ENCODE data around the gene SLC30A3. TPM values are rescaled to one million over a fixed set of nuclear protein-coding genes. Genes with fewer than 3 reads are reported as not detected.
A peak's percentile ranks its signal among the peaks of the same experiment; 100 is the strongest.

SLC30A3 gene
- total and polyA plus RNA-seq, 2 of the 13 experiments (the other 11 are each of a cell fraction or from before 2014, with no cell fraction given) = 0.38 to 0.79 TPM

- TF ChIP-seq ZSCAN5A (CRISPR knock-in tag; IDR thresholded peaks at IDR 0.05; ENCODE audit: borderline replicate concordance) = no peak
- TF ChIP-seq TGIF2 (CRISPR knock-in tag; IDR thresholded peaks at IDR 0.05) = no peak
- 0 out of 2 replicates have a peak, but pooled peaks have one; percentile 16 for TF ChIP-seq ZNF546 (CRISPR knock-in tag; conservative IDR thresholded peaks at IDR 0.05)
- no peak for TF ChIP-seq MYNN (CRISPR knock-in tag; IDR thresholded peaks at IDR 0.05; ENCODE audit: low read depth)
- no peak for TF ChIP-seq MXD4 (CRISPR knock-in tag; IDR thresholded peaks at IDR 0.05)
- peak; percentile 86; the same call in 1 of the 2 replicates for TF ChIP-seq MTF2 (CRISPR knock-in tag; IDR thresholded peaks at IDR 0.05; ENCODE audit: borderline replicate concordance)
- no peak for TF ChIP-seq TOE1 (CRISPR knock-in tag; IDR thresholded peaks at IDR 0.05)
- TF ChIP-seq ZSCAN9 (CRISPR knock-in tag; IDR thresholded peaks at IDR 0.05; ENCODE audit: borderline replicate concordance) = no peak
- TF ChIP-seq SOX6 (IDR thresholded peaks at IDR 0.05) = no peak
- TF ChIP-seq SOX6 (CRISPR knock-in tag; IDR thresholded peaks at IDR 0.05) = no peak
- TF ChIP-seq ZNF652 (CRISPR knock-in tag; IDR thresholded peaks at IDR 0.05; ENCODE audit: borderline replicate concordance, low read depth) = no peak
- TF ChIP-seq PRMT3 (CRISPR knock-in tag; IDR thresholded peaks at IDR 0.05; ENCODE audit: borderline replicate concordance, low read depth) = no peak
- TF ChIP-seq ZFYVE20 (CRISPR knock-in tag; IDR thresholded peaks at IDR 0.05; ENCODE audit: borderline replicate concordance, low read depth) = no peak
- no peak for TF ChIP-seq ZKSCAN8 (CRISPR knock-in tag; IDR thresholded peaks at IDR 0.05; ENCODE audit: borderline replicate concordance)
- no peak for TF ChIP-seq RFX5 (IDR thresholded peaks at IDR 0.05; ENCODE audit: low read depth, low read length)
- TF ChIP-seq ESRRA (CRISPR knock-in tag; IDR thresholded peaks at IDR 0.05; ENCODE audit: low read depth) = no peak
- TF ChIP-seq NKX3-1 (CRISPR knock-in tag; IDR thresholded peaks at IDR 0.05) = no peak
- TF ChIP-seq SETDB1 (CRISPR knock-in tag; IDR thresholded peaks at IDR 0.05; ENCODE audit: borderline replicate concordance) = no peak
- TF ChIP-seq ZNF780A (CRISPR knock-in tag; IDR thresholded peaks at IDR 0.05) = no peak
- TF ChIP-seq KDM1A (CRISPR knock-in tag; IDR thresholded peaks at IDR 0.05) = no peak
- TF ChIP-seq PRDM10 (CRISPR knock-in tag; IDR thresholded peaks at IDR 0.05; ENCODE audit: low read depth) = no peak
- TF ChIP-seq ZNF841 (CRISPR knock-in tag; IDR thresholded peaks at IDR 0.05; ENCODE audit: borderline replicate concordance) = no peak
- TF ChIP-seq SMAD1 (CRISPR knock-in tag; IDR thresholded peaks at IDR 0.05; ENCODE audit: borderline replicate concordance, low read depth) = no peak
- TF ChIP-seq HDAC1 (CRISPR knock-in tag; IDR thresholded peaks at IDR 0.05) = 0 out of 2 replicates have a peak, but pooled peaks have one; percentile 24
- no peak for TF ChIP-seq ZFAT (CRISPR knock-in tag; conservative IDR thresholded peaks at IDR 0.05)
- TF ChIP-seq ATF7-NPFF (CRISPR knock-in tag; IDR thresholded peaks at IDR 0.05; ENCODE audit: low read depth) = peak; percentile 63; the same call in 1 of the 2 replicates
- peak; percentile 24; the same call in 1 of the 2 replicates for TF ChIP-seq ZNF563 (CRISPR knock-in tag; IDR thresholded peaks at IDR 0.05)
These were observed at the start of gene SLC30A3 (continued) for GRCh38 chr2:27262379-27263286.
